ENCODE data around the gene LIF. TPM values are rescaled to one million over a fixed set of nuclear protein-coding genes. Genes with fewer than 3 reads are reported as not detected.
"Not testable (repeated sequence)": the region's sequence is repeated elsewhere in the genome, so short reads cannot be mapped to it uniquely, and the experiment has no call there.

Gene LIF
- total RNA-seq, 2 donors from 2014 or later: 9.5 to 12.5 TPM

DNA sequence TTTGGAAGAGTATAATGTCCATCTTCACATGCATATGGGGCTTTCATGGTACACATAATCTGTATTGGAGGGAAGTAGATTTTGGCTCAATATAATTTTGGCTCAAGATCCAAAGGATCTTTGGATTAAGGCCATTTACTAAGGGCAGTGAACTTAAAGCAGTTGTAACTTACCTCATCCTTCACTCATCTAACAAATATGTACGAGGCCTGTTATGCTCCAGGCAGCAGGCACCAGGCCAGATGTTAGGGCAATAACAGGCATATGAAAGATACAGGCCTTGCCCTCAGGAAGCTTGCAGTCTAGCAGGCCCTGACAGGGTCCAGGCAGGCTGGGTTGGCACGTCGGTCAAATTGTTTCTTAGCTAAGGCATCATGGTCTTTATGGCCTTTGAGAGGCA lies 44.6 kb downstream of the LIF start:
- TF ChIP-seq, protein P1, sequence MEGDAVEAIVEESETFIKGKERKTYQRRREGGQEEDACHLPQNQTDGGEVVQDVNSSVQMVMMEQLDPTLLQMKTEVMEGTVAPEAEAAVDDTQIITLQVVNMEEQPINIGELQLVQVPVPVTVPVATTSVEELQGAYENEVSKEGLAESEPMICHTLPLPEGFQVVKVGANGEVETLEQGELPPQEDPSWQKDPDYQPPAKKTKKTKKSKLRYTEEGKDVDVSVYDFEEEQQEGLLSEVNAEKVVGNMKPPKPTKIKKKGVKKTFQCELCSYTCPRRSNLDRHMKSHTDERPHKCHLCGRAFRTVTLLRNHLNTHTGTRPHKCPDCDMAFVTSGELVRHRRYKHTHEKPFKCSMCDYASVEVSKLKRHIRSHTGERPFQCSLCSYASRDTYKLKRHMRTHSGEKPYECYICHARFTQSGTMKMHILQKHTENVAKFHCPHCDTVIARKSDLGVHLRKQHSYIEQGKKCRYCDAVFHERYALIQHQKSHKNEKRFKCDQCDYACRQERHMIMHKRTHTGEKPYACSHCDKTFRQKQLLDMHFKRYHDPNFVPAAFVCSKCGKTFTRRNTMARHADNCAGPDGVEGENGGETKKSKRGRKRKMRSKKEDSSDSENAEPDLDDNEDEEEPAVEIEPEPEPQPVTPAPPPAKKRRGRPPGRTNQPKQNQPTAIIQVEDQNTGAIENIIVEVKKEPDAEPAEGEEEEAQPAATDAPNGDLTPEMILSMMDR (IDR thresholded peaks at IDR 0.05): no peak
- H3K27me3 ChIP-seq: no peaks in the 10 kb centered on the region
- no peaks in the 10 kb centered on the region for H3K36me3 ChIP-seq
- H3K4me1 ChIP-seq: no peaks in the 10 kb centered on the region
- DNase-seq: no peak
- intact Hi-C loops (cut with DNase I): no loop called here
- no peaks in the 10 kb centered on the region for H3K9me3 ChIP-seq
- H3K27ac ChIP-seq: peak overlapping the region; percentile 71
- no peak overlapping the region for H3K9ac ChIP-seq (ENCODE audit: low read depth in 2 of 2, low read length in 2 of 2)
- H3K4me3 ChIP-seq: no peak overlapping the region

DNA sequence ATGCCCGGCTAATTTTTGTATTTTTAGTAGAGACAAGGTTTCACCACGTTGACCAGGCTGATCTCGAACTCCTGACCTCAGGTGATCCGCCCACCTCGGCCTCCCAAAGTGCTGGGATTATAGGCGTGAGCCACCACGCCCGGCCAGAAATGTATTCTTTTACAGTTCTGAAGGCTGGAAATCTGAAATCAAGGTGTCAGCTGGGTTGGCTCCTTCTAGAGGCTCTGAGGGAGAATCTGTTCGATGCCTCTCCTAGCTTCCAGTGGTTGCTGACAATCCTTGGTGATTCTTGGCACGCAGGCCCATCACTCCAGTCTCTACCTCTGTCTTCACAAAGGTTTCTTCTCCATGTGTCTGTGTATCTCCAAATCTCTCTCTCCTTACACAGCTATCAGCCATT lies 45.7 kb downstream of the LIF start:
- H3K27me3 ChIP-seq; H3K9me3 ChIP-seq; H3K27ac ChIP-seq; H3K36me3 ChIP-seq; H3K9ac ChIP-seq (ENCODE audit: low read depth in 2 of 2, low read length in 2 of 2); H3K4me3 ChIP-seq; DNase-seq; intact Hi-C loops (cut with DNase I); H3K4me1 ChIP-seq: not testable (repeated sequence)

DNA sequence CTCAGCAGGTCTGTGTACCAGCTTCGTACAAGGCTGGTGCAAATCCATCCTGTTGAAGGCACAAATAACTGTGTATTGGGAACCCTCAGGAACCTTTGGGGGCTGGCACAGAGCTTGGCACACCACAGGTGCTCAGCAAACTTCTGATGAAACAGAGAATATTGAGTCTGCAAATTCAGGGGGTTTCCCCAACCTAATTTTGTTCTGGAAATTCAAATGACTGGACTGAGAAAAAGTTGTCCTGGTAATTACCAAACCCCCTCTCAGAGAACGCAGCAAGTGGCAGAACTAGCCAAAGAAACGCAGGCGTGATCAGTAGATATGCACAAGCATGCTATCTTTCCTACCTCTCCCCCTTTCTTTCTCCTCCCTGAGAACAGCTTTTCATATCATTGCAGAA lies 47.6 kb downstream of the LIF start:
- intact Hi-C loops (cut with DNase I): no loop called here

DNA sequence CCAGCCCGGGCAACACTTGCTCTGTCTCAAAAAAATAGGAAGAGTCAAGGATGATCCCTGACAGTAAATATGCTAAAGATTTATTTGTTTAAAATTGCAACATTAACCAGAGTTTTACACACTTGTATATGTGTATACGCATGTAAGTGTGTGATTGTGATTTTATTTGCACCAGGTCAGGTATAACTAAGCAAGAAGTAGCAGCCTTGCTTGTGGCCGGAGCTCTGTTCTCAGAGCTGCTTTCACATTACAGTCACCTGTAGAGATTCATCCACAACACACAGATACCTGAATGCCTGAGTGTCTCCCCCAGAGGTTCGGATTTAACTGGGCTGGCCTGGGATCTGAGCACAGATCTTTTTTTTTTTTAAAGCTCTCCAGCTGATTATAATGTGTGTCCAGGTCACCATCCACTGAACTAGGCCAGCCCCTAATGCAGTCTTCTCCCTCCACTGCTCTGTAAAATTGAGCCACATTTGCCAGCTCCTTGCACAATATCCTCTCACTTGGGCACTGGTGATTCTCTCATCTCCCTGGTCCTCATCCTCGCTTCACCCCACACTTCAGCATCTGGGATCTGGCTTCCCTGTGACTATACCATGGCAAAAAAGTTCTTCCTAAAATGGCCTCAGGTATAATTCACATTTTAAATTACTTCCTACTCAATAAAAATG lies 48.3 kb downstream of the LIF start:
- intact Hi-C loops (cut with DNase I): no loop called here
- Histone ChIP-seq H3K27ac (no peak overlapping the region), H3K9ac (ENCODE audit: low read depth in 2 of 2, low read length in 2 of 2) (no peak overlapping the region), H3K4me1 (no peaks in the 10 kb centered on the region), H3K27me3 (no peaks in the 10 kb centered on the region), H3K36me3 (no peaks in the 10 kb centered on the region), H3K9me3 (no peaks in the 10 kb centered on the region), H3K4me3 (no peak overlapping the region)
- DNase-seq: no peak
- TF ChIP-seq, protein P1 (IDR thresholded peaks at IDR 0.05): no peak

More for the DNA sequence above, 47.6 kb downstream of the LIF start:
- no peak overlapping the region for H3K4me3 ChIP-seq
- no peaks in the 10 kb centered on the region for H3K27me3 ChIP-seq
- no peak overlapping the region for H3K9ac ChIP-seq (ENCODE audit: low read depth in 2 of 2, low read length in 2 of 2)
- no peaks in the 10 kb centered on the region for H3K36me3 ChIP-seq
- H3K27ac ChIP-seq: no peak overlapping the region
- no peaks in the 10 kb centered on the region for H3K9me3 ChIP-seq
- no peak for DNase-seq
- H3K4me1 ChIP-seq: no peaks in the 10 kb centered on the region
- TF ChIP-seq, protein P1 (IDR thresholded peaks at IDR 0.05): no peak

DNA sequence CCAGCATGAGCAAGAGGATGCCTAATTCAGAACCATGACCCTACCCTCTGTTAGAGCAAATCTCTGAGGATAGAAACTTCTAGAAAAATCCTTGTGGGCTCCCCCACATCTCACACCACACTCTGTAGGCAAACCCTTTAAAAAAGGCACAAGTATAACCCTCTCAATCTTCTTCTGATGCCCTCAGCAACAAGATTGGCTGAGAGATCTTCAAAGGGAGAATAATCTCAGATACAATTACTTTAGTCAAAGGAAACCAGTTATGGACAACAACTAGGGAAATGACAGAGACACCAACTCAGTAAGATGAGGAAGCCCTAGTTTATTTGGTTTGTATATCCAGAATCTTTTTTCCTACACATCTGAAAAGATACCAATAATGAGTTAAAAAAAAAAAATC lies 49.2 kb downstream of the LIF start:
- no peaks in the 10 kb centered on the region for H3K36me3 ChIP-seq
- DNase-seq: no peak
- H3K27me3 ChIP-seq: no peaks in the 10 kb centered on the region
- no peaks in the 10 kb centered on the region for H3K4me1 ChIP-seq
- intact Hi-C loops (cut with DNase I): no loop called here
- TF ChIP-seq, protein P1 (IDR thresholded peaks at IDR 0.05): no peak
- no peaks in the 10 kb centered on the region for H3K9me3 ChIP-seq
- no peak overlapping the region for H3K9ac ChIP-seq (ENCODE audit: low read depth in 2 of 2, low read length in 2 of 2)
- H3K27ac ChIP-seq: no peak overlapping the region
- no peak overlapping the region for H3K4me3 ChIP-seq

DNA sequence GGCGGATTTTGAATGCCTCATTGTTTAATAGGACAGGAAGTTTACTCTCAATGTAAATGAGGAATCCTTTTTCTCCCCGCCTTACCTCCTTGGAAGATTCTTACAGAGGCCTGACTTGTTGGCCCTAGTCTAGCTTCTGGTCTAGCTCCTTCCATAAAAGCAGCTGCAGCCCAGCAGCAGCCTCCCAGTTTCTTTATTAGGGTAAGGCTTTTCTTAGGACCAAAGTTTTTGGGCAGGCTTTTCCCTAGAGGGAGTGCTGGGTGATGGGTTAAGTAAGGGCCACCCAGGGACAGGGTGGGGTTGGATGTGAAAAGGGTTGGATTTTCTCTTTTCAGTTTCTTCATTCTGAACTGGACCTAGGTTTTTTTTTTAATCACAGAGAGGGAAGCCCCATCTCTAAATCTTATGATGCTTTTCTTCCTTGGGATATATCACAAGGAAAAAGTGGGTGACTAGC lies 49.7 kb downstream of the LIF start:
- no peak overlapping the region for H3K4me3 ChIP-seq
- no peaks in the 10 kb centered on the region for H3K27me3 ChIP-seq
- no peak for DNase-seq
- no peak overlapping the region for H3K9ac ChIP-seq (ENCODE audit: low read depth in 2 of 2, low read length in 2 of 2)
- TF ChIP-seq, protein P1 (IDR thresholded peaks at IDR 0.05): no peak
- intact Hi-C loops (cut with DNase I): no loop called here
- H3K9me3 ChIP-seq: no peaks in the 10 kb centered on the region
- H3K27ac ChIP-seq: peak overlapping the region; percentile 58
- H3K4me1 ChIP-seq: no peaks in the 10 kb centered on the region
- no peaks in the 10 kb centered on the region for H3K36me3 ChIP-seq
